Fibroblast of gingiva (primary cell): ENCODE results near the gene TNFAIP3.
"Not testable (repeated sequence)": the region's sequence is repeated elsewhere in the genome, so short reads cannot be mapped to it uniquely, and the experiment has no call there.

Source experiments
- DNase-seq: peaks from one replicate; pipeline ENCODE4 v3.0.0-alpha.2; 2011; ENCODE audit warnings: low read depth

TNFAIP3 gene

GRCh38 chr6:137844773-137845172 is 22.3 kb upstream of the TNFAIP3 start:
- not testable (repeated sequence) for DNase-seq

- DNase-seq = no peak
Observed at GRCh38 chr6:137845460-137845859, 21.6 kb upstream of the TNFAIP3 start.

- DNase-seq = no peak
Observed at GRCh38 chr6:137846274-137846673, 20.8 kb upstream of the TNFAIP3 start.

GRCh38 chr6:137846772-137847313 is 20.2 kb upstream of the TNFAIP3 start:
- DNase-seq = no peak

DNA sequence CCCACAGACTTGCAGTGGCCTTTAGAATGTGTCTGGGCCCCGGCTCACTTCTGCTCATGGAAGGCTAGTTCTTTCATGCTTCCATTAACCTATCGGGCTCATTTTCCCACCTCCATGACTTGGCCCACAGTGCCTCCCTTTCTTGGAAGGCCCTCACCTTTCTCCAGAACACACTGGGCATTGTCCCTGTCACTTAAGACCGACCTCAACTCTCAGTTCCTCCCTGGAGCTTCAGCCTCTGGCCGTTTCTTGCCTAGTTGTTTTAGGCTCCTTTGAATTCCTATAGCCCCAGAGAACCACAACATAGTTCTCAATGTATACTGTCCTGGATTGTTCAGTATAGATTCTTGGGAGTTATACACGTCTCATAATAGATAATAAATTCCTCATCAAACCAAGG is 19.3 kb upstream of the TNFAIP3 start:
- no peak for DNase-seq

DNA sequence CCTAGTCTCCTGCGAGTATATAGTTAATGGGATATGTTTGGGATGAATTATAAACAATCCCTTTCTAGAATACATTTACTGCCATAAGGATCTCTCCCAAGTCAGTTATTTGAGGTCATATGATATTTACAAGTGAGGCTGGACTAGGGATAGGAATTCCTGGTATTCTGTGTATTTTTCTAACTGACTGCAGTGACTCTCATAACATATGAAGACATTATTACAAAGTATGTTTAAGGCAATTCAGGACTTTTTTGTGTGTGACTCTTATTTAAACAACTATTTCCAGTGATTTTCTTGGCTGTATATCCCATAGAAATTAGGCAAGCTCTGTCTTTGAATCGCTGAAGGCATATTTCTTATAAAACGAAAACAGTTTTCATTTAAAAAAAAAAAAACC is 18.4 kb upstream of the TNFAIP3 start:
- peak; percentile 81 for DNase-seq

GRCh38 chr6:137849181-137849980 is 17.7 kb upstream of the TNFAIP3 start:
- peak; percentile 36 for DNase-seq

DNA sequence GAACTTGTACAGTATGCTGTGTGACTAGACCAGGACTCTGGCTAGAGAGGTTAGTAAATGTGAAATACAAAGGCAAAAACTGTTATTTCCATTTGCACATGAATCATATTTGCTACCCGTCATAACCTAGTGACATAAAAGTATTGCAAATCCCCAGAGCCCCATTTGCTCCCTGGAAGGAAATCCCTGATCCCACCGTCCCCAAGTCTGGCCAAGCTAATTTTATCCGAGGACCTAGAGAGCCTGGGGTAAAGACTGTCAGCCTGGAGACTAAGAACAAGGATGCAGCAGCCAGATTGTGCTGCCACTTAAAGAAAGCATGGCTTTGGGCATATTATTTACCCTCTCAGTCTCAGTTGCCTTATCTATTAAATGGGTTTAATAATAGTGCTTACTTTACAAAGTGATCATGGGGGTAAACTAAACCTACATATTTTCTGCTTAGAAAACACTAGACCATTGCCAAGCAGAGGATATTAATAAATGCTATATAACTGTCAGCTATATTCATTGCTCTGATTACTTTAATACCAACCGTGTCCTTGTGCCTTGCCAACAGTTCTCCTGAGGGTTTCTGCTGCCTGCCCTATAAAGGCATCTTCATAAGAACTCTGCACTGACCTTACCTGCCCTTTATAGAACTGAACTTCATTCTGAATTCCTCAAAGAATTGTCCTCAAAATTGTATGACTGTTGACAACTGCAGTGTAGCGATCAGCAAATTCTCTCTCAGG is 16.9 kb upstream of the TNFAIP3 start:
- DNase-seq = no peak

DNA sequence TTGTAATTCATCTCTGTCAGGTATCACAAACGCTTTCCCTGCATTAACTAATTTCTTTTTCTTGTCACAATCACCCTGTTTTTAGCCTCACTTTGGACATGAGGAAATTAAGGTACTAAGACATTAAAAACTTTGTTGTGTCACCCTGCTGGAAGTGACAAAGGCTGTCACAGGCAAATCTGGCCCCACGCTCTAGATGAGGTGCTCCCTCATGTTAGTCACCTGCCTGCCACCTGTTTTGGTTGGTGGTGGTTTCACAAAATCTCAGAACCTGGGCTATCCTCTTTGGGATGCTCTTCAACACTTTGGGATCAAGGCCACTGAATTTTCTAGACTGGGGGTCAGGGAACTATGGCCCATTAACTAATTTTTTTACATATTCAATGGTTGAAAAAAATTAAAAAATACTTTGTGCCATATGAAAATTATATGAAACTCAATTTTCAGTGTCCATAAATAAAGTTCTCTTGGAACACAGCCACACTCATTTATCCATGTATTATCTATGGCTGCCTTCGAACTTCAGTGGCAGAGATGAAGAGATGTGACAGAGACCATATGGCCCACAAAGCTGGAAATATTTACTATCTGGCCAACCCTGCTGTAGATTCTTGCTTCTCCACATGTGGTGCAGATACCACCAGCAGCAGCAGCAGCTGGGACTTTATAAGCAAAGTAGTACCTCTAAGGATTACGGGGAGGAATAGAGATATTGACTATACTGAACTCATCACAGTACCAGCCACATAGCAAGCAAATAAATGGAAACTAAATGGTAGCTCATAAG is 16.1 kb upstream of the TNFAIP3 start:
- no peak for DNase-seq

GRCh38 chr6:137851669-137852068 is 15.4 kb upstream of the TNFAIP3 start:
- no peak for DNase-seq

- DNase-seq = no peak
Observed at GRCh38 chr6:137852346-137852745, 14.7 kb upstream of the TNFAIP3 start.

GRCh38 chr6:137852811-137853210 is 14.2 kb upstream of the TNFAIP3 start:
- no peak for DNase-seq

GRCh38 chr6:137853569-137854213 is 13.4 kb upstream of the TNFAIP3 start:
- DNase-seq = no peak

DNA sequence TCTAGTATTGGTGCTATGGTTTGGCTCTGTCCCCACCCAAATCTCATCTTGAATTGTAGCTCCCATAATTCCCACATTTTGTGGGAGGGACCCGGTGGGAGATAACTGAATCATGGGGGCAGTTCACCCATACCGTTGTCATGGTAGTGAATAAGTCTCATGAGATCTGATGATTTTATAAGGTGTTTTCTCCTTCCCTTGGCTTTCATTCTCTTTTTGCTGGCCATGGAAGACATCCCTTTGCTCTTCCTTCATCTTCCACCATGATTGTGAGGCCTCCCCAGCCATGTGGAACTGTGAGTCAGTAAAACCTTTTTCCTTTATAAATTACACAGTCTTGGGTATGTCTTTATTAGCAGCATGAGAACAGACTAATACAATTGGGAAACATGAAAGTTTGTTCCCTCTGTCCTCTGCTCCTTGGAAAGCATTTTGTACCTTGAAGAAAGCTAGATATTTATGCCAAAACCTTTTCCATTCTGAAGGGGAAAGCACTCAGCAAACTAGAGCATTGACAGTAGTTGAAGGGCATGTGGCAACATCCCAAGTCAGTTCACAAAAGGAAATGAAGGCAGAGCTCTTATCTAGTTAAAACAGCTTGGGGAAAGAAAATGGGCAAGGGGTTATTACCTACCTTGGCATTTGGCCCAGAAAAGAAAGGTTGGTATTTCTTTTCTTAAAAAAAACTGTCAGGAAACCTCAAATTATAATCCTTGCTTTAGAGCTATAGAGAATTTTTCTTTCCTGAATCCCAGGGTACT is 10.7 kb upstream of the TNFAIP3 start:
- no peak for DNase-seq

DNA sequence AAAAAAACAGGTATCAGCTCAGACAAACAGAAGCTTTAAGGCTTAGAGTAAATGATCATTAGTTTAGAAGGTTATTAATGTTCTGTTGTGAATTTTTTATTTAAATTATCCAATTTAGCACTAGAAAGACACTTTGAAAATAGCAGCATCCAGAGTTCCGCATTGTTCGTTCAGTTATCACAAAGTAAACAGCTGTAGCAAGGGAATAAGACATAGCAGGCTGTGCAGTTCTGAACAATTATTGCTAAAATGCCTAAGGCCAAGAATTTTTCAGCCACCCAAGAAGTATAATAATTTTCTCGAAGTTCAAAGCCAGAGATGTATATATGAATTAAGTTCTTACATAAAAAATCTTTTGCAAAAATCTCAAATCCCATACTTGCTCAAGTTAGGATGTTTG is 8.0 kb upstream of the TNFAIP3 start:
- DNase-seq = no peak

DNA sequence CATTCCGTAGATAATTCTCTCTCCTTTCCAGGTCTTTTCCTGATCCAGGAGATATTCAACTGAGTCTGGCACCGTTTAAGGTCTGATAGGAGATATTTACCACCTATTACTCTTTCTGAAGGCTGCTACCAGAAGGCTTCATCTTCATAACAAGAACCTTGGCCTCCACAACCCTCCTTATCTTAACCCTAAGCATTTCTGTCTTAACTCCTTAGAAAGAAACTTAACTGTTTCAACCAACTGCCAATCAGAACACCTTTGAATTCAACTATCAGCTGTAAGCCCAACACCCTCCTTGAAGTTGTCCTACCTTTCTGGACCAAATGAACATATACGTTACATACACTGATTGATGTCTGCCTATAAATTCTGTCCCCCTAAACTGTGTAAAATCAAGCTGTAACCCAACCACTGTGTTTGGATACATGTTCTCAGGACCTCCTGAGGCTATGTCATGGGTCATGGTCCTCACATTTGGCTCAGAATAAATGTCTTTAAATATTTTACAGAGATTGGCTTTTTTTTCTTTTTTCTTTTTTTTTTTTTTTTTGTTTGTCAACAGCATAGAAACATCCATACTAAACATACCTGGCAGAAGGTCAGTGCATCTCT is 6.6 kb upstream of the TNFAIP3 start:
- no peak for DNase-seq

GRCh38 chr6:137861550-137862337 is 5.3 kb upstream of the TNFAIP3 start:
- no peak for DNase-seq

DNA sequence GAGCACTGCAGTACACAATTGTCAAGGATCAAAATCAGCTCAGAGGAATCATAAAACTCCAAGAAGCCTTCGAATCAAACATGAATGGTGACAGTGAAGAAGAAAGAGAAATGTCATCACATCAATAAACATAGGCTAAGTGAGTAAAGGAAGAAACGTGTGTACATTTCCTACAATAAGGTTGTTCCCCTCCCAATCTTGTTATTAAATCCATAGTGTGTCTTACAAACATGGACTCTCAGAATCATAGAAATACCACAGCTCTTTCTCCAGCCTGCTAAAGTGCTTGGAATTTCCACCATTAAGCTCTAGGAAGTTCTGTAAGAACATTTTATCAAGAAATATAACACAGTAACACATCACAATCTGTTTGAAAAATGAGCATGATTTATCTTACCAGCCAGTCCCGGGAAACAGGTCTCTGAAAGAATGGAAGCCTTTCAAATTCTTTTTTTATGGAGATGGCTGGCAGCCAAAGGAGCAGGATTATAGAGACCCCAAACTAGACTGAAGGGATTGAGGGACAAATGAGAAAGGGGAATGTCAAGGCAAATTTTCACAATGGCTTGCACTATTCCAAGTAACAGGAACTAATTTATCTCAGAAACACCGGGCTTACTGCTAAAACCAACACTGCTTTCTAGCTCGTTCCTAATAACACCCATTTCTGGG is 4.5 kb upstream of the TNFAIP3 start:
- DNase-seq = no peak

GRCh38 chr6:137863091-137863797 is 3.8 kb upstream of the TNFAIP3 start:
- DNase-seq = no peak
